22Rv1 (cell line): ENCODE measurements around the gene MCM10.
A peak's percentile ranks its signal among the peaks of the same experiment; 100 is the strongest.

Experiments used
- H3K27ac ChIP-seq: fragments of 450-650 bp; 2 replicates; pipeline ENCODE4 v1.5.1; 2017
- ZFX ChIP-seq: fragments of 450-650 bp; IDR thresholded peaks from 2 replicates; pipeline ENCODE4 v1.6.1; 2017; ENCODE audit warnings: antibody characterized with exemption, borderline replicate concordance
- TF ChIP-seq, protein P1 (sequence below): fragments of 450-650 bp; IDR thresholded peaks from 2 replicates; pipeline ENCODE4 v1.5.1; 2017; ENCODE audit warnings: mild to moderate bottlenecking

The MCM10 gene

DNA sequence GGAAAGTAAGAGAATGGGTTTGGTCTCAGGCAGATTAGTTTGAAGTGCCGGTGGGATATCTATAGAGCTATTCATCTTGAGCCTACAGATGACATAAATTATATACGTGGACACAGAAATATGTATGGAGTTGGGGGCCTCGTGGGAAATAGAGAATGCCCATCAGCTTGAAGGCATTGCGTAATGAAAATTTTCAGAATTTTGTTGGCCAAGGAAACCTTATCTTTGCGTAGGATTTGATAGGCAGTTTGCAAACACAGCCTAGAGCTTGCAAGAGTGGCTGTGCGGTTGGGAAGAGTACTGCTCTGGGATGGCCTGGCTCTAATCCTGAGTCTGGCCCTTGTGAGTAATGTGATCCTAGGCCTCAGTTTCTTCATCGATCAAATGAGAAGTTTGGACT lies 32.3 kb downstream of the MCM10 start:
- no peak overlapping the region for H3K27ac ChIP-seq
- TF ChIP-seq ZFX, result no peak
- TF ChIP-seq, protein P1, sequence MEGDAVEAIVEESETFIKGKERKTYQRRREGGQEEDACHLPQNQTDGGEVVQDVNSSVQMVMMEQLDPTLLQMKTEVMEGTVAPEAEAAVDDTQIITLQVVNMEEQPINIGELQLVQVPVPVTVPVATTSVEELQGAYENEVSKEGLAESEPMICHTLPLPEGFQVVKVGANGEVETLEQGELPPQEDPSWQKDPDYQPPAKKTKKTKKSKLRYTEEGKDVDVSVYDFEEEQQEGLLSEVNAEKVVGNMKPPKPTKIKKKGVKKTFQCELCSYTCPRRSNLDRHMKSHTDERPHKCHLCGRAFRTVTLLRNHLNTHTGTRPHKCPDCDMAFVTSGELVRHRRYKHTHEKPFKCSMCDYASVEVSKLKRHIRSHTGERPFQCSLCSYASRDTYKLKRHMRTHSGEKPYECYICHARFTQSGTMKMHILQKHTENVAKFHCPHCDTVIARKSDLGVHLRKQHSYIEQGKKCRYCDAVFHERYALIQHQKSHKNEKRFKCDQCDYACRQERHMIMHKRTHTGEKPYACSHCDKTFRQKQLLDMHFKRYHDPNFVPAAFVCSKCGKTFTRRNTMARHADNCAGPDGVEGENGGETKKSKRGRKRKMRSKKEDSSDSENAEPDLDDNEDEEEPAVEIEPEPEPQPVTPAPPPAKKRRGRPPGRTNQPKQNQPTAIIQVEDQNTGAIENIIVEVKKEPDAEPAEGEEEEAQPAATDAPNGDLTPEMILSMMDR, result no peak

DNA sequence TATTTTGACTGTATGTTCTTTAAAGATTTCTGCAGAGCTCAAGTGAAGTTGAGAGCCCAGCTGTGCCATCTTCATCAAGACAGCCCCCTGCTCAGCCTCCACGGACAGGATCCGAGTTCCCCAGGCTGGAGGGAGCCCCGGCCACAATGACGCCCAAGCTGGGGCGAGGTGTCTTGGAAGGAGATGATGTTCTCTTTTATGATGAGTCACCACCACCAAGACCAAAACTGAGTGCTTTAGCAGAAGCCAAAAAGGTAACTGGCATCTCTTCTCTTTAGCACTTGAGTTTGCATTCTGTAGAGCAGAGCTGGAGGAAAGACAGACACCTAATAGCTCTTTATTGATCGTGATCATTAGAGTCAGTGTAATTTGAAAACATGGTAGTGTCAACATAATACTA lies 33.7 kb downstream of the MCM10 start:
- no peak for TF ChIP-seq ZFX
- TF ChIP-seq, protein P1, result no peak
- H3K27ac ChIP-seq, result no peak overlapping the region

DNA sequence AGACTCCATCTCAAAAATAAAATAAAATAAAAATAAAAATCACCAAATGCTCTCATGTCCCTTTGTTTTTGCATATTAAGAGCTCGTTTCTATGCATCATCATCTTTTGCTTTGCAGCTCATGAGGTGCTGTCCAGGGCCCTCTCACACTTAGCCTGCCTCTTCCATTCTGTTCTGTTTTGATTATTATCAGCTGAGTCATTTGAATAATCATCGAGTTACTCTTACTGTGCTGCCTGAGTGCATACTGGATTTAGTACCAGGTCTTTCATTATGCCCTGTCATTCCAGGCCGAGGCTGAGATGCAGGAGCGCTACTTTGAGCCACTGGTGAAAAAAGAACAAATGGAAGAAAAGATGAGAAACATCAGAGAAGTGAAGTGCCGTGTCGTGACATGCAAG lies 39.8 kb downstream of the MCM10 start:
- TF ChIP-seq, protein P1, result no peak
- TF ChIP-seq ZFX, result no peak
- H3K27ac ChIP-seq, result no peak overlapping the region

- TF ChIP-seq ZFX, result no peak
- TF ChIP-seq, protein P1, result no peak
- H3K27ac ChIP-seq, result no peak overlapping the region
Observed at GRCh38 chr10:13206091-13206490, 44.7 kb downstream of the MCM10 start.

GRCh38 chr10:13206546-13207443 lies 45.4 kb downstream of the MCM10 start:
- TF ChIP-seq, protein P1, result peak; percentile 43
- TF ChIP-seq ZFX, result no peak

DNA sequence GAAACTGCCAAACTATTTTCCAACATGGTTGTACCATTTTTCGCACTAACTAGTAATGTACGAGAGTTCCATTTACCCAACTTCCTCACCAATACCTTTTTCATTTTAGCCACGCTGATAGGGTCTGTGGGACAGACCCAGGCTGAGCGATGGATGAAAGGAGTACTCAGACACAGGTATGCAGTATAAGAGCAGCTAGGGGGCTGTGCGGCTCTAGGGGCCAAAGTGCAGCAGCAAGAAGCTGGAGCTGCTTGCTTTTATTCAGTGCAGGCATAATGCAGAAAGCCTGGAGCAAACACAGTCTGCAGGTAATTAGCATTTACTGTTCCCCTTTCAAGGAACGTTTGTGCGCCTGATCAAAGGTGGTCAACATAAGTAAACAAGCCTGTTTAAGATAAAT lies 51.8 kb downstream of the MCM10 start:
- no peak overlapping the region for H3K27ac ChIP-seq

More at GRCh38 chr10:13206546-13207443, 45.4 kb downstream of the MCM10 start:
- no peak overlapping the region for H3K27ac ChIP-seq

GRCh38 chr10:13218878-13219277 lies 57.5 kb downstream of the MCM10 start:
- TF ChIP-seq, protein P1, result no peak
- TF ChIP-seq ZFX, result no peak
- no peak overlapping the region for H3K27ac ChIP-seq

More for the DNA sequence above, 51.8 kb downstream of the MCM10 start:
- no peak for TF ChIP-seq ZFX
- TF ChIP-seq, protein P1, result no peak
